AG10803 (cell line): Measurements from ENCODE around the gene POLA1.

Source experiments
- DNase-seq: peaks from one replicate; pipeline ENCODE4 v3.0.0; 2010; ENCODE audit warnings: low read depth
- H3K4me3 ChIP-seq: 2 replicates; pipeline ENCODE4 v1.5.1; 2011; ENCODE audit warnings: mild to moderate bottlenecking, low read length, control low read depth
- CTCF ChIP-seq: conservative IDR thresholded peaks from 2 replicates; pipeline ENCODE4 v1.5.1; 2011; ENCODE audit warnings: mild to moderate bottlenecking, low read length, control low read depth, inconsistent platforms

The POLA1 gene

GRCh38 chrX:24985120-24985519 lies 291.4 kb downstream of the POLA1 start:
- no peak for TF ChIP-seq CTCF
- DNase-seq, result no peak
- H3K4me3 ChIP-seq, result no peak overlapping the region

- DNase-seq, result no peak
- no peak for TF ChIP-seq CTCF
- H3K4me3 ChIP-seq, result no peak overlapping the region
These were observed 294.0 kb downstream of the POLA1 start for GRCh38 chrX:24987731-24988130.

GRCh38 chrX:24988314-24988713 lies 294.6 kb downstream of the POLA1 start:
- TF ChIP-seq CTCF, result no peak
- H3K4me3 ChIP-seq, result no peak overlapping the region
- no peak for DNase-seq

- DNase-seq, result no peak
- no peak for TF ChIP-seq CTCF
These were observed 296.8 kb downstream of the POLA1 start for GRCh38 chrX:24990535-24990934.

GRCh38 chrX:24993879-24994278 lies 300.2 kb downstream of the POLA1 start:
- no peak for DNase-seq
- no peak for TF ChIP-seq CTCF
- H3K4me3 ChIP-seq, result no peak overlapping the region

More at GRCh38 chrX:24990535-24990934, 296.8 kb downstream of the POLA1 start:
- H3K4me3 ChIP-seq, result no peak overlapping the region

GRCh38 chrX:24996096-24996709 lies 302.5 kb downstream of the POLA1 start:
- DNase-seq, result no peak
- TF ChIP-seq CTCF, result no peak
- H3K4me3 ChIP-seq, result no peak overlapping the region

- H3K4me3 ChIP-seq, result no peak overlapping the region
- no peak for TF ChIP-seq CTCF
- DNase-seq, result no peak
These were observed 305.8 kb downstream of the POLA1 start for GRCh38 chrX:24999511-24999910.
